Astrocyte of the cerebellum (primary cell): ENCODE data around the gene TFEB.

ENCODE experiments used
- DNase-seq: peaks from one replicate; pipeline ENCODE4 v3.0.0-alpha.2; 2011; ENCODE audit warnings: low read depth
- H3K4me3 ChIP-seq: 2 replicates; pipeline ENCODE4 v1.5.1; 2011; ENCODE audit warnings: mild to moderate bottlenecking, low read depth, low read length, moderate library complexity
- CTCF ChIP-seq: IDR thresholded peaks from 2 replicates; pipeline ENCODE4 v1.5.1; 2012; ENCODE audit warnings: low read length, low read depth, moderate library complexity, mild to moderate bottlenecking; ENCODE audit errors: missing control alignments
- in situ Hi-C: cut with HindIII; loops from 2 replicates; pipeline ENCODE4 v1.10.0; 2017; ENCODE audit warnings: low sequenced_read_pairs

Gene TFEB

GRCh38 chr6:41717392-41717736, 18.0 kb downstream of the TFEB start:
- no peak overlapping the region for H3K4me3 ChIP-seq
- DNase-seq = no peak
- in situ Hi-C loops = no loop called here
- no peak for TF ChIP-seq CTCF

GRCh38 chr6:41716516-41717391, 18.7 kb downstream of the TFEB start:
- DNase-seq = no peak
- no peak for TF ChIP-seq CTCF
- in situ Hi-C loops = no loop called here

GRCh38 chr6:41715795-41716515, 19.5 kb downstream of the TFEB start:
- TF ChIP-seq CTCF = no peak
- in situ Hi-C loops = no loop called here
- no peak overlapping the region for H3K4me3 ChIP-seq
- DNase-seq = no peak

More at GRCh38 chr6:41716516-41717391, 18.7 kb downstream of the TFEB start:
- no peak overlapping the region for H3K4me3 ChIP-seq

GRCh38 chr6:41714556-41715273, 20.7 kb downstream of the TFEB start:
- in situ Hi-C loops = no loop called here
- DNase-seq = no peak
- no peak overlapping the region for H3K4me3 ChIP-seq
- TF ChIP-seq CTCF = no peak

- no peak for DNase-seq
- in situ Hi-C loops = no loop called here
- TF ChIP-seq CTCF = no peak
- H3K4me3 ChIP-seq = no peak overlapping the region
Measured at GRCh38 chr6:41713650-41714291, 21.6 kb downstream of the TFEB start.

- no peak for DNase-seq
- TF ChIP-seq CTCF = no peak
- H3K4me3 ChIP-seq = no peak overlapping the region
- in situ Hi-C loops = no loop called here
Measured at GRCh38 chr6:41713159-41713649, 22.2 kb downstream of the TFEB start.
